NCI-H2196 (cell line): ENCODE data around the gene RAB31.

ENCODE experiments used
- DNase-seq: peaks from one replicate; lab custom pipeline; 2025; ENCODE audit not compliant: unreplicated experiment; lab: John Stamatoyannopoulos, UW

Gene RAB31

GRCh38 chr18:9859232-9859631, 151.1 kb downstream of the RAB31 start:
- no peak for DNase-seq

GRCh38 chr18:9860682-9861081, 152.6 kb downstream of the RAB31 start:
- DNase-seq = no peak

DNA sequence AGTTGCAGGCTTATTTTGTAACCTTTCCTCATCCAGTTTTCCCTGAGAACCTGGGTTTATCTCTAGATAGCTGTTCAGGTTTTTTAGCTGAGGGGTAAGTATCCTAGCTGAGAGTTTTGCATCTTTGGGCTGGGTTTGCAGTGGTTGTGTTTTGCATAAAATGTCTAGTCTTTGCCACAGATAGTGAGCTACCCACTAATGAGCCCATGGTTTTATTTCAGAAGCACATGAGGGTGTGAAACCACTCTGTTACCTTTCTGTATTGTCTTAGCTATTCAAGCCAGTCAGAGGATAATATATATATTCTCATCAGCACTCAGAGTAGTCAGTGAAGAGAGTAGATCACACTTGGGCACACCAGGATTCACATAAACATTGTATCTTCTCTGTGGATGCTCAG, 153.1 kb downstream of the RAB31 start:
- DNase-seq = no peak

- no peak for DNase-seq
These were observed 153.8 kb downstream of the RAB31 start for GRCh38 chr18:9861933-9862332.

- no peak for DNase-seq
These were observed 154.6 kb downstream of the RAB31 start for GRCh38 chr18:9862686-9863085.

DNA sequence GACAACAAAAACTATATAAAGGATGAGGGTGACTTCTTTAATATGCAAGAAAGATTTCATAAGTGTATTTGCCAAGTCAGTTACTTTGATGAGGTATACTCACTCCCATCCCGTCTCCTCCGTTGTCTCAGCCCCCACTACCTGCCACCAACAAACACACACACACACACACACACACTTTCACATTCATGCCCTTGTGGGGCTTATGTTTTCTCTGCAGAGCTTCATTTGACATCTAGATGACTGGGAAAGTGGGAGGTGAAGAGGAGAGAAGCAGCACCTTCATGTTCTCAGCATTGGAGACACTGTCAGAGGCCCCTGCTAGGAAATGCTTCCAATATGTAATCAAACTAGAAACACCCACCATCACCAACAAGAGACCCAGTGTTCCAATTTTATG, 155.2 kb downstream of the RAB31 start:
- DNase-seq = no peak

DNA sequence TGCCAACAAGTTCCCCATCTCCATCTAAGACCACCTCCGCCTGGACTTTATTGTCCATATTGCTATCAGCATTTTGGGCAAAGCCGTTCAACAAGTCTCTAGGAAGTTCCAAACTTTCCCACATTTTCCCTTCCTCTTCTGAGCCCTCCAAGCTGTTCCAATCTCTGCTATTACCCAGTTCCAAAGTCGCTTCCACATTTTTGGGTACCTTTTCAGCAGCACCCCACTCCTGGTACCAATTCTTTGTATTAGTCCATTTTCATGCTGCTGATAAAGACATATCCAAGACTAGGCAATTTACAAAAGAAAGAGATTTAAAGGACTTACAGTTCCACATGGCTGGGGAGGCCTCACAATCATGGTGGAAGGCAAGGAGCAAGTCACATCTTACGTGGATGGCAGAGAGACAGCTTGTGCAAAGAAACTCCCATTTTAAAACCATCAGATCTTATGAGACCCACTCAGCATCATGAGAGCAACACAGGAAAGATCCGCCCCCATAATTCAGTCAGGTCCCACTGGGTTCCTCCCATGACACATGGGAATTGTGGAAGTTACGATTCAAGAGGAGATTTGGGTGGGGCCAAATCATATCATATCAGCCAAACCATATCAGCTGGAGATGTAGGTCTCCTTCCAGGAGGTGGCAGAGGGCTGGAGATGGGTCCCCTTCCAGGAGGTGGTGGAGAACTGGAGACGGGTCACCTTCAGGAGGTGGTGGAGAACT, 157.8 kb downstream of the RAB31 start:
- DNase-seq = no peak

DNA sequence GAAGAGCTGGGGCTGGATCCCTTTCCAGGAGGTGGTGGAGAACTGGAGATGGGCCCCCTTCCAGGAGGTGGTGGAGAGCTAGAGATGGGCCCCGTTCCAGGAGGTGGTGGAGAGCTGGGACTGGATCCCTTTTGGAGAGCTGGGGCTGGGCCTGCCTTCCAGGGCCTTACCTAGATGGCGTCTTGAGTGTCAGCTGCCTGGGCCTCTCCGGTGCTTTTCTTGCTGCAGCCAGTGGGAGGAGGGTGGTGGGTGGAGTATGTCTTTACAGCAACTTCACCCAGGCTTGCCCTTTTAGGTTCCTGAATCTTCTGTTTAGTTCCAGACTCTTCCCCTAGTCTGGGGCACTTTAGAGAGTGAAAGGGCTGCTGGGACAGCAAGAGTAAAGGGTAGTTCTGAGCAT, 158.5 kb downstream of the RAB31 start:
- no peak for DNase-seq

DNA sequence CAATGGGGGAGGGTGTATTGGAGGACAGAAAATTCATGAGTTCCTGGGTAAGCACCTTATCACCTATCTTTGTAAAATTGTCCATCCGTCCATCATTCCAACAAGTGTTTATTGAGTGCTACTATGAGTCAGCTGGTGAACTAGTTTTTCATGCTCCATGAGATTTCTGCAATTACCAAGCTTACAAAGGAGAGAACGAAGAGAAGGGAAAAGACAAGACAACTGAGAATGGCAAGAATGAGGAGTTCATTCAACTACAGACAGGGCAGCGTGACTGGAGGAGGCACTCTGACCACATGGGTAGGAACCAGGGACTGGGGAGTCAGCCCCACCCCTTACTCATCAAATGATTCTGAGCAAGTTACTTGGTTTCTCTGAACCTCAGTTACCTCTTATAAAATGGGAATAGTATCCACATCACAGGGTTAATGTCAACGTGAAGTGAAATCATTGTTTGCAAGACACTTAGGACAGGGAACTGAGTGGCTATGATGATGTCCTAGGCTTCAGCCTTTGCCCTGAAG, 159.0 kb downstream of the RAB31 start:
- DNase-seq = no peak

GRCh38 chr18:9868857-9869714, 161.0 kb downstream of the RAB31 start:
- DNase-seq = no peak

- DNase-seq = no peak
These were observed 161.8 kb downstream of the RAB31 start for GRCh38 chr18:9869715-9870430.

DNA sequence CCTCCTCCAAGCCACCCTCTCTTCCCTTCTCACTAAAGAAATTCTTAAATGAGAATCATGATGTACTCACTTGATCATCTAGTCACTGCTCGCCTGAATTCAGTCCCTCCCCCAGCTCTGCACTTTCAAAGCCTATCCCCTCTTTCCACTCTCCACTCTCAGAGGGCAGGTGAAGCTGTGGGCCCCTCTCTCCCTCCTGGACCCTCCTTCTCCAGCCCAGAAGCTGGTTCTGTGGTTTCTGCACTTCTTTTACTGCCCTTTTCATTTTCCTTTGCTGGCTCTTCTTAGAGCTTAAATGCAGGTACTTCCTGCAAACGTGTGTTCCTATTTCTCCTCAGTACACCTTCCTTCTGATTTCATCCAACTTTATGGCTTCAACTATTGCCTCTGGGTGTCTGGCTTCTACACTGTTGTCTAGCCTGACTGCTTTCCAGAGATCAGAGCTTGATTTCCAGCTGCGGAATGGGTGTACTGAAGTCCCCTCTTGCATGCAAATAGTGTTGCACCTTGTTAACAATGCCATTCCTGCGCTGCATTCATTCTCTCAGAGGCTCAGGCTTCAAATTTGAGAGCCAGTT, 162.4 kb downstream of the RAB31 start:
- DNase-seq = no peak

DNA sequence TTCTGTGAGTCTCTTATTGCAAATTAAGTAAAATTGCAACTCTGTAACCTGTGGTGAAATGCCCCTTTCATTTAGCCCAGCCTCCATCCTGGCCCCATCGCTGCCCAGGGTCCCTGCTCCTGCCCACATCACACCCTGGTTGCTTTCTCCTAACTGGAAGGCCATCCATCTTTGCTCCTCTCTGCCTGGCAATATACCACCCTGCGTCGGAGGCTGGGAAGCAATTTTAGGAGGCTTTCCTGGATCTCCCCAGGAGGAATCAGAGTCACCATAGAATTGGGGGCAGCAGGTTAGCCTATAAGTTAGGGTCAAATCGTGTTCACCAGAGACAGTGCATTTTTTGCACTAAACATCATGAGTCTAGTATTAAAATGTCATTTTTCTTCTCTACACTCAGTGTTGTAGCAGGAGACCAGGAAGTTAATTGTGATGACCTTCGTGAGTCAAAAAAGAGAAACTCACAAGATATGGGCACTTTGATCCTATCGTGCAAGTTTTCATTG, 163.2 kb downstream of the RAB31 start:
- no peak for DNase-seq

- DNase-seq = no peak
These were observed 164.7 kb downstream of the RAB31 start for GRCh38 chr18:9872823-9873222.

GRCh38 chr18:9874728-9875127, 166.6 kb downstream of the RAB31 start:
- DNase-seq = no peak

GRCh38 chr18:9876212-9876866, 168.2 kb downstream of the RAB31 start:
- no peak for DNase-seq

DNA sequence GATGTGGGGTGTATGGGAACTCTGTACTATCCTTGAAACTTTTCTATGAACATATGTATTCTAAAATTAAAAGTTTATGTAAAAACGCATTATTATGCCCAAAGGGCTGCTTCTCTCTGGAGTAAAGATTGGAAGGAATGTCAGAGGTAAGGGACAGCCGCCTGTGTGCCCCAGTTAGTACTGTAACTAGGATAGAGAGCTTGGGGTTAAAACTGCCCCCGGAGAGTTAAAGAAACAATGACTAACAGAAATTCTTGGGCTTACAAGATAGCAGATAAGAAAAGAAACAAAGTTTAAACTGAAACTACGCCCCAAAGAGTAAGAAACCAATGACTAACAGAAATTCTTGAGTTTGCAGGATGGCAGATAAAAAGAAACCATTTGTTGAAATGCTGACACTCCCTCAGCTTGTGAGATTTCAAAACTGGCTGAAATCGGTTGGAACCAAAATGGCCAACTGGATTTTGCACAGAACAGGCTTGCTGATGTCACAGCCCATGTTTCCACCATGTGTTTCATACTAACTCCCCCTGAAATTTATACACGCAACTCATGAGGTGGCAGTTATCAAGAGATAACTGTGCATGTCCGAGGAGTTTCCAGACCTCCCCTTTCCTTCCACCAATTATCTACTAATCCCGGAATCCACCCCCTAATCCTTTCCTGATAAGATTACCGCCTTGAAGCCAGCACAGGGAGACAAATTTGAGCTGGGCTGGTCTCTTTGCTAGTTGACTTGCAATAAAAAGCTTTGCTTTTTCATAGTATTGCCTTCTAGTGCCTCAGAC, 169.0 kb downstream of the RAB31 start:
- no peak for DNase-seq

DNA sequence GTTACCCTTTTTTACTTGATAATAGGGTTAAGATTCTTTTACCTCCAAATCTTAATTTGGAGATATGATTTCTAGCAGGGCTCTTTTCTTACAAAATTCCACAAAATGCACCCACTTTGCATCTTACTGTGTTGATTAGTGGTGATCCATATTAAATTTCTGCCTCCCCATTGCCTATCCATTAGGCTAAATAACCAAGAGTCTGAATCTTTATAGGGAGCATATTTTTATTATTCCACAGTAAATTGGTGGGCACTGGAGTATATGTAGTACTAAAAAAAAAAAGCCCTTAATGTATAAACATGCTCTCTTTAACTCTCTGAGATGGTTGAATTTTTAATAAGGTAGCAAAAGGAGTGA, 169.5 kb downstream of the RAB31 start:
- no peak for DNase-seq

DNA sequence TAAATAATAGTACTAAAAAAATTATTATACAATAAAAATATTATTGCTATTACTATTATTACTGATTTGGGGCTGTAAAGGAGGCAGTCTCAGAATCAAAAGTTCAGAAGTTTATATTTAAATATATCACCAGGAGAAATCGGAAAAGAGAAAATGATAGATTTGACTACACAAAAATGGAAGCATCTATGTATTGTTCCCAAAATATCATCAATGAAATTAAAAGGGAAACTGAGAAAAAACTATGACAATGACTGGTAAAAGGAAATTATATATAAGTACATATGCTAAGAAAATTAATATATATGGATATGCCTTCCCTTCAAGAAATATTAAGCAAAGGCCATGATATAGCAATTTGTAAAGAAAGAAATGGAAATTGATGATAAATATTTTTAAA, 170.0 kb downstream of the RAB31 start:
- no peak for DNase-seq

DNA sequence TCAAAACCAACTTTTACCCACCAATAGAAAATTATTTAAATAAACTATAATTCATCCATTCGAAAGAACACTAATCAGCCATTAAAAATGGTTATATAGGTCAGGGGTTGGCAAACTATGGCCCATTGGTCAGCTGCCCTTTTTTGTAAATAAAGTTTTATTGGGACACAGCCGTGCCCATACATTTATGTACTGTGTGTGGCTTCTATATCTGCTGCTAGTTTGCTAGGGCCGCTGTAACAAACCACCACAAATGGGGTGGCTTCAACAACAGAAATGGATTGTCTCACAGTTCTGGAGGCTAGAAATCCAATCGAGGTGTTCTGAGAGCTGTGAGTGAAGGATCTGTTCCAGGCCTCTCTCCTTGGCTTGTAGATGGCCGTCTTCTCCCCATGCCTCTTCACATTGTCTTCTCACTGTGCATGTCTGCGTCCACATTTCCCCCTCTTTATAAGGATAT, 170.7 kb downstream of the RAB31 start:
- DNase-seq = no peak
